Stimulated activated CD8-positive, alpha-beta memory T cell treated with anti-CD3 and anti-CD28 coated beads, Interleukin-12 subunit alpha, Interleukin-12 subunit beta, amount 100 ng/mL, for 24 hours (primary cell): Measurements from ENCODE around the gene RBMXL3.
"Not testable (repeated sequence)": the region's sequence is repeated elsewhere in the genome, so short reads cannot be mapped to it uniquely, and the experiment has no call there.

Source experiments
- DNase-seq: peaks from one replicate; pipeline ENCODE4 v3.0.0-alpha.2; 2020; ENCODE audit errors: extremely low read depth

The RBMXL3 gene

GRCh38 chrX:115189110-115189509, at the start of gene RBMXL3:
Gene RBMXL3 (plus strand): TSS chrX:115189410. CDS start chrX:115189442, 32 bp downstream.
- no peak for DNase-seq

DNA sequence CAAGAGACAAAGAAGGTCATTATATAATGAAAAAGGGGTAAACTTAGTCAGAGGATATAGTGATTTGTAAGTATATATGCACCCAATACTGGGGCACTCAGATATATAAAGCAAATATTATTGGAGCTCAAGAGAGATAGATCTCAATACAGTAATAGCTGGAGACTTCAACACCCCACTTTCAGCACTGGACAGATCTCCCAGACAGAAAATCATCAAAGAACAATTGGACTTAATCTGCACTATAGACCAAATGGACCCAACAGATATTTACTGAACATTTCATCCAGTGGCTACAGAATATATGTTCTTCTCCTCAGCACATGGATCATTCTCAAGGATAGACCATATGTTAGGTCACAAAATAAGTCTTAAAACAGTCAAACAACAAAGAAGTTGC, 47.2 kb upstream of the RBMXL3 start:
- DNase-seq, result no peak

- no peak for DNase-seq
Observed at GRCh38 chrX:115147220-115147619, 42.0 kb upstream of the RBMXL3 start.

GRCh38 chrX:115173181-115173580, 16.0 kb upstream of the RBMXL3 start:
- no peak for DNase-seq

DNA sequence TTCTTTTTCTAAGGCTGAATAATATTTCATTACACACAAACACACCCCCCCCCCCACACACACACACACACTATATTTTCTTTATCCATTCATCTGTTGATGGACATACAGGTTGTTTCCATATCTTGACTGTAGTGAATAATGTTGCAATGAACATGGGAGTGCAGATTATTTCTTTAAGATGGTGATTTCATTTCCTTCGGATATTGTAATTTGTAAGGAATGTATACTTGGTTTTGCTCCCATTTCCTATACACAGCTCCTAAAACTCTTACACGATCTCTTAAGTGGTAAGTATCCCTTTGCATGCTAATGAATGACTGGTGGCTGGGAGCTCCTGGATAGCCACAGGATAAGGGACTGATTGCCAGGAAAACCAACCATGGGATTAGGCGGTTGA, 14.7 kb upstream of the RBMXL3 start:
- DNase-seq, result no peak

GRCh38 chrX:115177932-115178331, 11.3 kb upstream of the RBMXL3 start:
- no peak for DNase-seq

- no peak for DNase-seq
Observed at GRCh38 chrX:115178473-115178872, 10.7 kb upstream of the RBMXL3 start.

GRCh38 chrX:115183980-115184379, 5.2 kb upstream of the RBMXL3 start:
- DNase-seq, result no peak

GRCh38 chrX:115189646-115190635, 731 bp downstream of the RBMXL3 start:
- DNase-seq, result no peak

- DNase-seq, result no peak
Observed at GRCh38 chrX:115190636-115191489, 1.7 kb downstream of the RBMXL3 start.

- no peak for DNase-seq
Observed at GRCh38 chrX:115191490-115192243, 2.5 kb downstream of the RBMXL3 start.

DNA sequence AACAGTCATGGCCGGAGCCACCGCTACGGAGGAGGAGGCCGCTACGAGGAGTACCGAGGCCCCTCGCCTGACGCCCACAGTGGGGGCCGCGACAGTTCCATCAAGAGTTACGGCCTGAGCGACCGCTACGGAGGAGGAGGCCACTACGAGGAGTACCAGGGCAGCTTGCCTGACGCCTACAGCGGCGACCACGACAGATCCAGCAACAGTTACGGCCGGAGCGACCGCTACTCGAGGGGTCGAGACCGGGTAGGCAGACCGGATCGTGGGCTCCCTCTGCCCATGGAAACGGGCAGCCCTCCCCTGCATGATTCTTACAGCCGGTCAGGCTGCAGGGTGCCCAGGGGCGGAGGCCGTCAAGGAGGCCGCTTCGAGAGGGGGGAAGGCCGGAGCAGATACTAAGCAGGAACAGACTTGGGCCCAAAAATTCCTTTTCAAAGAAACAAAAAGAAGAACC, 3.1 kb downstream of the RBMXL3 start:
- no peak for DNase-seq

DNA sequence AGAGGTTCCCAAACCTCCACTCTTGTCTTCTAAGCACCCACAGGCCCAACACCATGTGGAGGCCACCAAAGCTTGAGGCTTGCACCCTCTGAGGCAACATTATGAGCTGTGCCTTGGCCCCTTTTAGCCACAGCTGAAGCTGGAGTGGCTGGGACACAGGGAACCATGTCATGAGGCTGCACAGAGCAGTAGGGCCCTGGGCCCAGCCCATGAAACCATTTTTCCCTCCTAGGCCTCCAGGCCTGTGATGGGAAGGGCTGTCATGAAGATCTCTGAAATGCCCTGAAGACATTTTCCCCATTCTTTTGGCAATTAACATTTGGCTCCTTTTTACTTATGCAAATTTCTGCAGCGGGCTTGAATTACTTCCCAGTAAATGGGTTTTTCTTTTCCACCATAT, 14.8 kb downstream of the RBMXL3 start:
- no peak for DNase-seq

DNA sequence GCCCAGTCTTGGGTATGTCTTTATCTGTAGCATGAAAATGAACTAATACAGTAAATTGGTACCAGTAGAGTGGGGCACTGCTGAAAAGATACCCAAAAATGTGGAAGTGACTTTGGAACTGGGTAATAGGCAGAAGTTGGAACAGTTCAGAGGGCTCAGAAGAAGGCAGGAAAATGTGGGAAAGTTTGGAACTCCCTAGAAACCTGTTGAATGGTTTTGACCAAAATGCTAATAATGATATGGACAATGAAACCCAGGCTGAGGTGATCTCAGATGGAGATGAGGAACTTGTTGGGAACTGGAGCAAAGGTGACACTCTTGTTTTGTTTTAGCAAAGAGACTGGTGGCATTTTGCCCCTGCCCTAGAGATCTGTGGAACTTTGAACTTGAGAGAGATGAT, 20.3 kb downstream of the RBMXL3 start:
- not testable (repeated sequence) for DNase-seq

DNA sequence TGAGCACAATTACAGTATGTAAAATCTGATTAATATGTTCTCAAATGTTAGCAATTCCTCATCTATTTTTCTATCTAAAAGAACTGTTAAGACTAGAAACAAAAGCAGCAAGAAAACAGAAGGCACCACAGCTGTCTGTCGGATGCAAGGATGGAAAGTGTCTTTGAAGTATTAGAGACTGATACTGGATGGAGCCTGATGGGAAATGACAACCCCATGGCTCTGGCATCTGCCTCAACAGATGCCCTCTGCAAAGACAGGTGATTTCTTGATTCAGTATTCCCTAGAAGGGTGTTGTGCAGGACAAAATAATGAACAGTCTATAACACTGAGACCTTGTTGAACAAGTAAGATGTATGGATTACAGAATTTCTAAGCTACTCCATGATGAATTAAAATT, 24.9 kb downstream of the RBMXL3 start:
- no peak for DNase-seq

- DNase-seq, result no peak
Observed at GRCh38 chrX:115214605-115215004, 25.4 kb downstream of the RBMXL3 start.

GRCh38 chrX:115217346-115217745, 28.1 kb downstream of the RBMXL3 start:
- DNase-seq, result not testable (repeated sequence)

DNA sequence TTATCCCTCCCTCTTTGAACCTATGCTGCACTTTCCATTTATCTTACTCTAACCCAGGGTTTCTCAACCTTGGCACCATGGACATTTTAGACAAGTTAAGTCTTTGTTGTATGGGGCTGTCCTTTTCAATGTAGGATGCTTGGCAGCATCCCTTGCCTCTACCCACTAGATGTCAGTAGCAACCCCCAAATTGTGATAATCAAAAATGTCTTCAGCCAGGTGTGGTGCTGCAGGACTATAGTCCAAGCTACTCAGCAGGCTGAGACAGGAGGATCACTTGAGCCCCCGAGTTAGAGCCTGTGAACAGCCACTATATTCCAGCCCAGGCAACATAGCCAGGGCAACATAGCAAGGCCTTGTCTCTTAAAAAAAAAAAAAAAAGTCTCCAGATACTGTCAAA, 37.7 kb downstream of the RBMXL3 start:
- DNase-seq, result no peak

- no peak for DNase-seq
Observed at GRCh38 chrX:115229337-115230003, 40.3 kb downstream of the RBMXL3 start.

- no peak for DNase-seq
Observed at GRCh38 chrX:115232933-115233496, 43.8 kb downstream of the RBMXL3 start.
